K562 (cell line): ENCODE data around the gene MYO1D. TPM values are rescaled to one million over a fixed set of nuclear protein-coding genes. Genes with fewer than 3 reads are reported as not detected.

Experiments
- DPF2 ChIP-seq: fragments of 450-650 bp; IDR thresholded peaks from 2 replicates; pipeline ENCODE4 v1.6.1; 2016
- ELF1 ChIP-seq: fragments of 200-800 bp; sonication (Bioruptor generic); IDR thresholded peaks from 2 replicates; pipeline ENCODE4 v1.6.1; 2016; ENCODE audit warnings: missing genetic modification characterization, missing compliant biosample characterization
- HMGN3 ChIP-seq: IDR thresholded peaks from 2 replicates; pipeline ENCODE4 v1.6.1; 2011; ENCODE audit warnings: borderline replicate concordance, low read depth, mild to moderate bottlenecking, mixed read lengths, low read length; ENCODE audit not compliant: insufficient read length; ENCODE audit errors: extremely low read depth
- MCM5 ChIP-seq: fragments of 450-650 bp; IDR thresholded peaks from 2 replicates; pipeline ENCODE4 v1.6.1; 2016; ENCODE audit warnings: low read depth
- MXD1 ChIP-seq: fragments of 250-450 bp; sonication (Bioruptor Pico); IDR thresholded peaks from 2 replicates; pipeline ENCODE4 v1.8.0; 2021; ENCODE audit warnings: borderline replicate concordance, mild to moderate bottlenecking, moderate library complexity; ENCODE audit not compliant: poor library complexity, severe bottlenecking
- MYBL2 ChIP-seq, 2 experiments: fragments of 450-650 bp in 1 of 2; sonication (generic) in 1 of 2; formaldehyde crosslinking in 1 of 2; IDR thresholded peaks; 2 replicates each; pipeline versions ENCODE4 v1.6.1 to v1.8.1; 2017 to 2022; ENCODE audit warnings: borderline replicate concordance in 1 of 2, inconsistent platforms in 1 of 2, low read depth in 1 of 2, mild to moderate bottlenecking in 1 of 2, missing genetic modification reagents in 1 of 2, moderate library complexity in 1 of 2
- RB1 ChIP-seq: fragments of 450-650 bp; IDR thresholded peaks from 2 replicates; pipeline ENCODE4 v1.6.1; 2017; ENCODE audit warnings: low read depth, mild to moderate bottlenecking
- RREB1 ChIP-seq: fragments of 250-450 bp; sonication (Bioruptor Pico); IDR thresholded peaks from 2 replicates; pipeline ENCODE4 v1.4.0; 2020
- RUNX1 ChIP-seq: sonication (generic); IDR thresholded peaks from 2 replicates; pipeline ENCODE4 v1.6.1; 2016; ENCODE audit warnings: antibody characterized with exemption, low read depth
- SIN3A ChIP-seq, 2 experiments: fragments of 150-350 bp in 1 of 2; IDR thresholded peaks; 2 replicates each; pipeline ENCODE4 v1.6.1; 2011 to 2016; ENCODE audit warnings: borderline replicate concordance in 2 of 2, low read depth in 2 of 2, low read length in 2 of 2, mild to moderate bottlenecking in 2 of 2, moderate library complexity in 2 of 2; ENCODE audit not compliant: control insufficient read depth in 1 of 2
- SNIP1 ChIP-seq: fragments of 450-650 bp; IDR thresholded peaks from 2 replicates; pipeline ENCODE4 v1.7.1; 2017; ENCODE audit warnings: low read depth, mild to moderate bottlenecking
- SP1 ChIP-seq: sonication (generic); formaldehyde crosslinking; IDR thresholded peaks from 2 replicates; pipeline ENCODE4 v1.8.1; 2022; ENCODE audit warnings: mild to moderate bottlenecking, missing genetic modification reagents
- SREBF2 ChIP-seq: sonication (generic); formaldehyde crosslinking; IDR thresholded peaks from 2 replicates; pipeline ENCODE4 v1.4.0; 2020; ENCODE audit warnings: mild to moderate bottlenecking, missing genetic modification reagents
- ZNF436 ChIP-seq: fragments of 250-450, 450-650 bp; sonication (Bioruptor Pico); formaldehyde crosslinking; IDR thresholded peaks from 2 replicates; pipeline ENCODE4 v1.7.0; 2020; ENCODE audit warnings: mild to moderate bottlenecking
- polyA plus RNA-seq, 8 experiments: library from polyadenylated mRNA; depleted of rRNA in 4 of 8; stranded (reverse) in 5 of 8; unstranded in 3 of 8; fragments of >200 nt; fragmentation: Nextera tagmentation in 2 of 8; fragmentation: Illumina TruSeq in 1 of 8; extraction: Ambion mirVana in 2 of 8; extraction: Trizol in 1 of 8; gene quantifications; 2 replicates each; pipeline versions ENCODE4 v1.2.1 to v1.2.3, GENCODE V29; 2011 to 2014; ENCODE audit warnings: inconsistent platforms in 1 of 8, missing spikeins in 1 of 8
- total RNA-seq, 7 experiments: library from RNA; depleted of rRNA in 6 of 7; stranded (reverse); fragments of >200 nt in 6 of 7; fragmentation: Illumina TruSeq in 2 of 7; extraction: Trizol in 2 of 7; gene quantifications; 2 replicates each; pipeline versions ENCODE4 v1.2.1 to v1.2.3, GENCODE V29; 2011 to 2021; ENCODE audit warnings: low replicate concordance in 1 of 7
- TF ChIP-seq, protein P1 (sequence below): fragments of 450-650 bp; IDR thresholded peaks from 2 replicates; pipeline ENCODE4 v1.6.1; 2018; ENCODE audit warnings: mild to moderate bottlenecking, low read depth; ENCODE audit not compliant: partially characterized antibody

MYO1D gene
- total and polyA plus RNA-seq, 9 of the 15 experiments (the other 6 are each of a cell fraction or from before 2014, with no cell fraction given), result 2.1 to 71.2 (median 45.4) TPM

DNA sequence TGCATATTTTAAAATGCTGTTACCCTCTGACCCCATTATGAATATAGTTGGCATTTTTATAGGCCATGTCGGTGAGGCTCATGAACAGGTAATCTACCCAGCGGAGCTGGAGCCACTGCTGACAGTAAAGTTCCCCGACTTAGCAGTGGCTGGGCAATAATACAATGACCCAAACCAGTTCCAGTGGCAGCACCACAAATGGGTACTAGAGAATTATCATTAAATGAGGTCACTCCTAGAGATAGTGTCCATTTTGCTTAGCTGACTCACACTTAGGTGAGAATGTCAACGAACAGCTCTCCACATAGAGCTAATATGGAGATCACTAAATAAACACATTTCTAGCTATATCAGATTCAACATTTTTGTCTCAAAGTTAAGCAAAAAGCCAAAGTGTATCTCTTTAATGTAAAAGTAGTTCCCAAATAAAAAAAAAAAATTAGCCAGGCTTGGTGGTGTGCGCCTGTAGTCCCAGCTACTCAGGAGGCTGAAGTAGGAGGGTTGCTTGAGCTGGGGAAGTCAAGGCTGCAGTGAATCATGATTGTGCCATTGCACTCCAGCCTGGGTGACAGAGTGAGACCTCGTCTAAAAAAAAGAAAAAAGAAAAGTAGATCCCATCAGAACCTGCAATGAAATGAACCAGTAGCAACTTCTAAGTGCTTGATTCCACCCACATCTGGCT, 7.4 kb downstream of the MYO1D start (continued):
- TF ChIP-seq SIN3A (IDR thresholded peaks at IDR 0.05; ENCODE audit: borderline replicate concordance in 2 of 2, control insufficient read depth in 1 of 2, low read depth in 2 of 2, low read length in 2 of 2) (no peak), SNIP1 (no peak), MYBL2 (IDR thresholded peaks at IDR 0.05; ENCODE audit: low read depth) (no peak), MYBL2 (CRISPR knock-in tag; IDR thresholded peaks at IDR 0.05; ENCODE audit: borderline replicate concordance) (no peak), MCM5 (no peak), ZNF436 (no peak), MXD1 (CRISPR knock-in tag) (no peak), DPF2 (peak; percentile 64), RREB1 (CRISPR knock-in tag) (no peak), RUNX1 (no peak), SP1 (CRISPR knock-in tag) (no peak), RB1 (no peak), SREBF2 (CRISPR knock-in tag) (no peak), HMGN3 (no peak), ELF1 (tag) (no peak)
- TF ChIP-seq, protein P1, sequence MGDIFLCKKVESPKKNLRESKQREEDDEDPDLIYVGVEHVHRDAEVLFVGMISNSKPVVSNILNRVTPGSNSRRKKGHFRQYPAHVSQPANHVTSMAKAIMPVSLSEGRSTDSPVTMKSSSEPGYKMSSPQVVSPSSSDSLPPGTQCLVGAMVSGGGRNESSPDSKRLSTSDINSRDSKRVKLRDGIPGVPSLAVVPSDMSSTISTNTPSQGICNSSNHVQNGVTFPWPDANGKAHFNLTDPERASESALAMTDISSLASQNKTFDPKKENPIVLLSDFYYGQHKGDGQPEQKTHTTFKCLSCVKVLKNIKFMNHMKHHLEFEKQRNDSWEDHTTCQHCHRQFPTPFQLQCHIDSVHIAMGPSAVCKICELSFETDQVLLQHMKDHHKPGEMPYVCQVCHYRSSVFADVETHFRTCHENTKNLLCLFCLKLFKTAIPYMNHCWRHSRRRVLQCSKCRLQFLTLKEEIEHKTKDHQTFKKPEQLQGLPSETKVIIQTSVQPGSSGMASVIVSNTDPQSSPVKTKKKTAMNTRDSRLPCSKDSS, result no peak
